HG02981 (cell line): ENCODE data around the gene DPP9.

ENCODE experiments used
- ATAC-seq: cut with Tn5 transposase; IDR thresholded peaks from one replicate; pipeline ENCODE4 v1.9.1; 2021; ENCODE audit warnings: mild to moderate bottlenecking, moderate library complexity; ENCODE audit not compliant: unreplicated experiment

Gene DPP9

DNA sequence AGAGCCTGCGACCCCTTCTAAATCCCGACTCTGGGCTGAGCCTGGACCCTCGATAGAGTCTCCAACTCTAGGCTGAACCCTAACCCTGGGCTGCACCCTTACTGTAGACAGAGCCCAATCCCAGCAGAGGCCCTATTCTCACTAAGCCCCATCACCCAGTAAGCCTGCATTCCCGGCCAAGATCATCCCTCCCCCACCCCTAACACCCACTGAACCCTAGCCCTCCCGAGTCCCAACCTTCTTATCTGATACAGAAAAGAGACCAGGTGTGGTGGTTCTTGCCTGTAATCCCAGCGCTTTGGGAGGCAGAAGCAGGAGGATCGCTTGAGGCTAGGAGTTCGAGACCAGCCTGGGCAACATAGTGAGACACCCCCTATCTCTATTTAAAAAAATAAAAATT, 86.9 kb downstream of the DPP9 start:
- no peak for ATAC-seq

DNA sequence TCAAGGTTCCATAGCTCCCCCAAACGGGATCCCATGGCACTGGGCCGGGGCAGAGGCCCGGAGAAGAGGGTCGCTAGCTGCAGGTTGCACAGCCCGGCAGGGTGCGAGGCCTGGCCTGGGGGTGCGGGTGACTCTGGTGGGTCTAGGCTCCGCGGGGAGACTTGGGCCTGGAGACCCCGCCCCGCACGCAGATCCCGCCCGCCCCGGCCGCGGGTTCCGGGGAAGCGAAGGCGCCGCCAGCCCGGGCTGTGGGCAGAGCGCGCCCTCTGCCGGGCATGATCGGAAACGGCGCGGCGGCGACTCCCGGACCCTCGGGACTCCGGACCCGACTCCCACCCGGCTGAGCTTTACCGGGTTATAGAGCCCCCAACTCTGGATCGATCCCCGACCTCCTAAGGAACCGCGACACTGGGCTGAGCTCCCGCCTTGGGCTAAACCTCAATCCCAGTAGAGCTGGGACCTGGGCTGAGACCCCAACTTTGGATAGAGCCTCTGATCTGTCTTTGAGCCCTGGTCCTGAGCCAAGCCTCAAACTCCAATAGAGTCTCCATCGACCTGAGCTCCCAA, 87.4 kb downstream of the DPP9 start:
- no peak for ATAC-seq

DNA sequence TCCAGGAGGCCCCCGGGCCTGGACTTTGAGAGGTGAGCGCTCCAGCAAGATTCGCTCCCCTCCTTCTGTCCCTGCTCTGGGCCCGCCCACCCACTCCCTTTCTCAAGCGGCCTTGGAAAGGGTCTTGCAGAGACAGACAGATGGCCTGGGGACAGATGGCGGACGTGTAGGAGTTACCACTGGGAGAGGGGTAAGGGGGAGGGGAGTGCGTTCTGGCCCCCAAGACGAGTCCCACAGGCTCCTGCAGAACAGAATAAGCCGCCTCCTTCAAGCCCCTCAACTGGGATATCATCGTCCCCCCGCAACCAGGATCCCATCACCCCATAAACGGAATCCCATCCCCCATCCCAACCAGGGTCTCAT, 87.9 kb downstream of the DPP9 start:
- ATAC-seq, result no peak

DNA sequence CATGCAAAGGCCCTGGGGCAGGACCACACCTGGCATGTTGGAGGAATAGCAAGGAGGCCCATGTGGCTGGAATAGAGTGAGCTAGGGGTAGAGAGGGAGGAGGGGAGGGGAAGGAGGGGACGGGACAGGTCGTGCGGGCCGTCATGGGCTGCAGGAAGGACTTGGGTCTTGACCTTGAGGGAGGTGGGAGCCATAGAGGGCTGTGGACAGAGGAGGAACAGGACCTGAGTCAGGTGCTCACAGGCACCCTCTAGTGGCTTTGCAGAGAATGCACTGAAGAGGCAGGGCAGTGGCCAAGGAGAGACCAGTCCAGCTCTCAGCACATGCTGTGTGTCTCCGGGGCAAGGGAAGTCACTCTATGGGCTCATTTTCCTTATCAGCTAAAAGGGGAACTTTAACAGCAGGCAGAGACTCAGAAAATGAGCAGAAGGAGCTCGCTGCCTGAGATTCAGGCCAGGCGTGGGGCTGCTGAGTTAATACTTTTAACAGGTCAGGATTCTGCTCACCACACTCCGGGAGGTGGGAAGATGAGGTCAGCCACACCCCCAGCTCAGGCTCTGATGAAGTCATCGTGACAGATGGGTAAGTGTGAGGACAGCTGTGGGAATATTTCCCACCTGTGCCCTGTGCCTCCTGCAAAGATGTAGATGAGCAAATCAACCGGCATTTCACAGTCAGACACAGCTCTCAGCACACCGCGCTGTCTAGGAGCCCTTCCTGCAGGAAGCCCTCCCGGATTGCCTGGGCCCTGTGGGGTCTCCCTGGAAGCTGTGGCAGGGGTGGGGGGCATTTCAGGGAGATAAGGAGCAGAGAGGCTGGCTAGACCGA, 90.3 kb downstream of the DPP9 start:
- ATAC-seq, result no peak
